ENCODE data around the gene MRPS2.

MRPS2 gene

DNA sequence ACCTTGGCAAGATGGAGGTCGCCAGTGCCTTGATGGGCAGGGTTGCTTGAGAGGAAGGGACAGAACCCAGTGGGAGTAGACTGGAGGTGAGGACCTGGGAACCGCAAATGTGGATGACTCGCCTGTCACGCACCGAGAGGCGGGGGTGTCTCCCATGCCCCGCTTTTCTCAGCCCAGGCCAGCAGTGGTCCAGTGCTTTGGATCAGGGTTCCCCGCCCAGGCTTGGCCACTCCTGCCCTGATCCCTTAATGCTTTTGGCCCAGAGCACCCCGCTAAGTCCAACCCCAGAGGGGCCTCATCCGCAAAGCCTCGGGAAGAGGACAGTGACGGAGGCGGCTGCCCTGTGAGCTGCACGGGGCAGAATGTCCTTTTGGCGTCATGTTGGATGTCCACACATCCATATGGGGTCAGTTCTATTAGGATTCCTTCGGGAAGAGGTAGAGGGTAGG, 2.4 kb downstream of the MRPS2 start:
- Histone ChIP-seq H3K36me3 (ENCODE audit: control insufficient read depth, insufficient read depth, low read length, severe bottlenecking) (peaks cover 26% of the 10 kb centered on the region), H3K9ac (ENCODE audit: low read length) (no peak overlapping the region), H3K27me3 (replicated peaks; ENCODE audit: control insufficient read depth, insufficient read depth, low read length) (no peaks in the 10 kb centered on the region), H3K4me1 (ENCODE audit: control insufficient read depth, insufficient read depth, low read length) (peaks cover 18% of the 10 kb centered on the region), H3K4me3 (ENCODE audit: low read length) (no peak overlapping the region), H3K9me3 (ENCODE audit: control insufficient read depth, low read length) (no peaks in the 10 kb centered on the region)
- DNase-seq (ENCODE audit: low read depth) = no peak

DNA sequence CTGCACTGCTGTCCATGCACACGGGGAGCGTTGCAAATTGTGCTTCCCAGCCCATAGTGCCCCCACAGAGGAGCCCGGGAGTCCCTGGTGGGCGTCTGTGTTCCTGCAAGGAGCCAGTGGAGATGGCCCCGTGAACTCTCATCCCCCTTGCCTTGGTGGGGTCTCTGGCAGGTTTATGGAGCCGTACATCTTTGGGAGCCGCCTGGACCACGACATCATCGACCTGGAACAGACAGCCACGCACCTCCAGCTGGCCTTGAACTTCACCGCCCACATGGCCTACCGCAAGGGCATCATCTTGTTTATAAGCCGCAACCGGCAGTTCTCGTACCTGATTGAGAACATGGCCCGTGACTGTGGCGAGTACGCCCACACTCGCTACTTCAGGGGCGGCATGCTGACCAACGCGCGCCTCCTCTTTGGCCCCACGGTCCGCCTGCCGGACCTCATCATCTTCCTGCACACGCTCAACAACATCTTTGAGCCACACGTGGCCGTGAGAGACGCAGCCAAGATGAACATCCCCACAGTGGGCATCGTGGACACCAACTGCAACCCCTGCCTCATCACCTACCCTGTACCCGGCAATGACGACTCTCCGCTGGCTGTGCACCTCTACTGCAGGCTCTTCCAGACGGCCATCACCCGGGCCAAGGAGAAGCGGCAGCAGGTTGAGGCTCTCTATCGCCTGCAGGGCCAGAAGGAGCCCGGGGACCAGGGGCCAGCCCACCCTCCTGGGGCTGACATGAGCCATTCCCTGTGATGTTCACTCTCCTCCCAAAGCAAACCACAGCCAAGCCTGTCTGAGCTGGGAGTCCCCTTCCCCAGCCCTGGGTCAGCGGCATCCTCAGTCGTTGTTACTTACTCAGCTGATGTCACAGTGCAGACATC, 3.1 kb downstream of the MRPS2 start:
- no peak for DNase-seq (ENCODE audit: low read depth)
- H3K9me3 ChIP-seq (ENCODE audit: control insufficient read depth, low read length) = no peaks in the 10 kb centered on the region
- H3K9ac ChIP-seq (ENCODE audit: low read length) = no peak overlapping the region
- H3K27me3 ChIP-seq (replicated peaks; ENCODE audit: control insufficient read depth, insufficient read depth, low read length) = no peaks in the 10 kb centered on the region
- H3K36me3 ChIP-seq (ENCODE audit: control insufficient read depth, insufficient read depth, low read length, severe bottlenecking) = peaks cover 26% of the 10 kb centered on the region
- peaks cover 18% of the 10 kb centered on the region for H3K4me1 ChIP-seq (ENCODE audit: control insufficient read depth, insufficient read depth, low read length)
- no peak overlapping the region for H3K4me3 ChIP-seq (ENCODE audit: low read length)

GRCh38 chr9:135504262-135505243, 4.1 kb downstream of the MRPS2 start:
- DNase-seq (ENCODE audit: low read depth) = peak; percentile 70
- Histone ChIP-seq H3K4me3 (ENCODE audit: low read length) (no peak overlapping the region), H3K27me3 (replicated peaks; ENCODE audit: control insufficient read depth, insufficient read depth, low read length) (no peaks in the 10 kb centered on the region), H3K9ac (ENCODE audit: low read length) (no peak overlapping the region), H3K4me1 (ENCODE audit: control insufficient read depth, insufficient read depth, low read length) (peaks cover 11% of the 10 kb centered on the region), H3K9me3 (ENCODE audit: control insufficient read depth, low read length) (peaks cover 5% of the 10 kb centered on the region), H3K36me3 (ENCODE audit: control insufficient read depth, insufficient read depth, low read length, severe bottlenecking) (peaks cover 26% of the 10 kb centered on the region)

DNA sequence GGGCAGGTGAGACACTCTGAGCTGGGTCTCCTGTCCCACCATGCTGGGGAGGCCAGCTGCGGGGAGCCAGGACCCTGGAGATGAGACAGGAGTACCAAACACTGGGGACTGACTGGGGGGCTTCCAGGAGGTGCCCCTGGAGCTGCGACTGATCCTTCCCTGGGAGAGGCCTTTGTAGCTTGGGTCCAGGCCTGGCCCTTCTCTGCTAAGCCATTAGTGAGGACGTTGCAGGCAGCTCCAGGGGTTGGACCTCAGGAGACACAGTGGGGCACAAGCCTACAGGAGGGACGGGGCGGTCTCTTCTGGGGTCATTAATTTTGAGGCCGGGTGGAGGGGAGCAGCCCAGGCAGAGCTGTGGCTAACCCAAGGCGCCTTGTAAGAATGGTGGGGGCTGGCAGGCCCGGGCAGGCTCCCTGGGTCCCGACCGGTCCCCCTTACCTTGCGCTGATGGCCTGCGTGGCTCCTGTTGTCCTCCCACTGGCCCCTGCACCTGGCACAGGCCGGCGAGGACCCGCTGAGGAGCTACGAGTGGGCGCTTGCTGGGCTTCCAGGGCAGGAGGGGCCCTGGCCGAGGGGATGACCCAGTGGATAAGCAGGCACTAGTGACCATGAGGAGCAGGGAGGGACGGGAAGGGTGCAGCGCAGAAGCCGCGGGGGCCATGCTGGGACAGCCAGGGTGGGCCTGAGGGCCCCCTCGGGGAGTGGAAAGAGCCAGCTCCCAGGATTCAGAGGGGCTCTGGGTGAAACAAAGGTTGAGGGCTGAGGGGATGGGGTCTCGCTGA, 5.1 kb downstream of the MRPS2 start:
- no peak for DNase-seq (ENCODE audit: low read depth)
- peaks cover 9% of the 10 kb centered on the region for H3K4me1 ChIP-seq (ENCODE audit: control insufficient read depth, insufficient read depth, low read length)
- H3K27me3 ChIP-seq (replicated peaks; ENCODE audit: control insufficient read depth, insufficient read depth, low read length) = no peaks in the 10 kb centered on the region
- no peak overlapping the region for H3K9ac ChIP-seq (ENCODE audit: low read length)
- H3K36me3 ChIP-seq (ENCODE audit: control insufficient read depth, insufficient read depth, low read length, severe bottlenecking) = peaks cover 26% of the 10 kb centered on the region
- H3K9me3 ChIP-seq (ENCODE audit: control insufficient read depth, low read length) = peaks cover 7% of the 10 kb centered on the region
- no peak overlapping the region for H3K4me3 ChIP-seq (ENCODE audit: low read length)

GRCh38 chr9:135506327-135507103, 6.0 kb downstream of the MRPS2 start:
- peaks cover 26% of the 10 kb centered on the region for H3K36me3 ChIP-seq (ENCODE audit: control insufficient read depth, insufficient read depth, low read length, severe bottlenecking)
- no peak overlapping the region for H3K9ac ChIP-seq (ENCODE audit: low read length)
- no peak for DNase-seq (ENCODE audit: low read depth)
- peaks cover 8% of the 10 kb centered on the region for H3K4me1 ChIP-seq (ENCODE audit: control insufficient read depth, insufficient read depth, low read length)
- peaks cover 7% of the 10 kb centered on the region for H3K9me3 ChIP-seq (ENCODE audit: control insufficient read depth, low read length)
- H3K27me3 ChIP-seq (replicated peaks; ENCODE audit: control insufficient read depth, insufficient read depth, low read length) = no peaks in the 10 kb centered on the region
- no peak overlapping the region for H3K4me3 ChIP-seq (ENCODE audit: low read length)

DNA sequence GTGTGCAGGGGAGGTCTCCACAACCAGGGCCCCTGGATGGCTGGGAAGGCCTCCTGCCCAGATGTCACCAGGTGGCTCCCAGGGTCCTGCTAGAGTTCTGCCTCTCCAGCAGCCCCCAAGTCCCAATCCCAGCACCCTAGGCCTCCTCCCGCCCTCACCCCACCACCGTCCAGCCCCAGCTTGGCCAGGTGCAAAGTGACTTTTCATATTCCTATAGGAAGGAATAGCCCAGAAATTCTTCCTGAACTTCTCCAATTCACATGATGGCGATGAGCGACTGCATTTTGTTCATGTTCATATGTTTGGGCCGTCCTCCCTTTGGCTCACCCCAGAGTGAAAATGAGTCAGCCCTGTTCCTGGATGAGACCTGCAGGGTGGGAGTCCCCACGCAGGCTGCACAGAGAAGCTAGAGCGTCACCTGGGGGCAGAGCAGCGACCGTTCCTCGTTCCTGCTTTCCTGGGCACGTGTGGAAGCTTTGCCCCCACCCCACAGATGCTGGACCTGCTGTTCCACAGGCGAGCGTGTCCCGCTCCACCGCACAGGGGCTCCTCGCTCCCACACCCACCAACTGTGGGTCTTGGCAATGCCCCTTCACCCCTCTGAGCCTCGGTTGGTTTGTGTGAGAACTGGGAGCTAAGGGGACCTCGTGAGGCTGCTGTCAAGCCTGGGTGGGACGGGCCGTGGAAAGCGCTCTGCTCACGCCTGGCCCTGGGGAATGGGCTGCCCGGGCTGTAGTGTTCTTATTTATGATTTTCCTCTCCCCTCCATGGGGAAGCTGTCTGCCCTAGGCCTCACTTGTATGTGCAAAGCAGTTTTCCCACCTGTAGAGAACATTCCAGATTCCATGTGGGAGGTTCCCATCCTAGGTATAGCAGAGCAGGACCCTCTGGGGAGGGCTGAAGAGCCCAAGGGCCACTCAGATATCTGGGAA, 6.9 kb downstream of the MRPS2 start:
- peaks cover 7% of the 10 kb centered on the region for H3K9me3 ChIP-seq (ENCODE audit: control insufficient read depth, low read length)
- H3K4me1 ChIP-seq (ENCODE audit: control insufficient read depth, insufficient read depth, low read length) = peaks cover 4% of the 10 kb centered on the region
- no peak overlapping the region for H3K4me3 ChIP-seq (ENCODE audit: low read length)
- no peak overlapping the region for H3K9ac ChIP-seq (ENCODE audit: low read length)
- DNase-seq (ENCODE audit: low read depth) = no peak
- H3K36me3 ChIP-seq (ENCODE audit: control insufficient read depth, insufficient read depth, low read length, severe bottlenecking) = peaks cover 26% of the 10 kb centered on the region
- H3K27me3 ChIP-seq (replicated peaks; ENCODE audit: control insufficient read depth, insufficient read depth, low read length) = no peaks in the 10 kb centered on the region

DNA sequence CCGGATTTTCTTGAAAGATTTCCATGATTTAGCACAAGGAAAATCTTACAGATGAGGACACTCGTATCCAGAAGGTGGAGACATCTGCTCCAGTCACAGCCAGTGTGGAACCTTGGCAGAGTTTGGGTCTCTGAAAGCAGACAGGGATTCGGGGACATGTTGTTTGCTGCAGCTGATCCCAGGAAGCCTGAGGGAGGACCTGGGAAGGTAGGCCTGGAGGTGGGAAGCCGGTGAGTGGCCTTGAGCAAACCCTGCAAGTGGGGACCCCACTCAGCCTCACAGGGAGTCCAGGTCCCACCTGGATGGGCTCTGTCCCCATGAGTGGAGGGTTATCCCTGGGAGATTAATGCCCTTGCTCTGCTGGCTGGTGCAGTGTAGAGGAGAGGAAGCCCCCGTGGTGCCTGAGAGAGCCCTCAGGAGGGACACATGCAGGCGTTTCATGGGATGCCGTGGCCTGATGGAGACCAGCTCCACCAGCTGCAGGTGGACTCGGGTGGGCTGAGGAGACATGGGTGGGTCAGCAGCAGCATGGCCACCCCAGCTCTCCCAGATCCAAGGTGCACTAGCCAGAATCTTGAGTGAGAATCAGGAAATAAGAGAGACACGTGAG, 7.8 kb downstream of the MRPS2 start:
- no peaks in the 10 kb centered on the region for H3K27me3 ChIP-seq (replicated peaks; ENCODE audit: control insufficient read depth, insufficient read depth, low read length)
- H3K9me3 ChIP-seq (ENCODE audit: control insufficient read depth, low read length) = peaks cover 7% of the 10 kb centered on the region
- H3K9ac ChIP-seq (ENCODE audit: low read length) = no peak overlapping the region
- peaks cover 4% of the 10 kb centered on the region for H3K4me1 ChIP-seq (ENCODE audit: control insufficient read depth, insufficient read depth, low read length)
- no peak overlapping the region for H3K4me3 ChIP-seq (ENCODE audit: low read length)
- H3K36me3 ChIP-seq (ENCODE audit: control insufficient read depth, insufficient read depth, low read length, severe bottlenecking) = peaks cover 18% of the 10 kb centered on the region
- DNase-seq (ENCODE audit: low read depth) = no peak

- H3K4me1 ChIP-seq (ENCODE audit: control insufficient read depth, insufficient read depth, low read length) = peaks cover 4% of the 10 kb centered on the region
- DNase-seq (ENCODE audit: low read depth) = no peak
- H3K9me3 ChIP-seq (ENCODE audit: control insufficient read depth, low read length) = peaks cover 7% of the 10 kb centered on the region
- no peak overlapping the region for H3K4me3 ChIP-seq (ENCODE audit: low read length)
- no peak overlapping the region for H3K9ac ChIP-seq (ENCODE audit: low read length)
- peaks cover 6% of the 10 kb centered on the region for H3K36me3 ChIP-seq (ENCODE audit: control insufficient read depth, insufficient read depth, low read length, severe bottlenecking)
- peaks cover under 1% of the 10 kb centered on the region for H3K27me3 ChIP-seq (replicated peaks; ENCODE audit: control insufficient read depth, insufficient read depth, low read length)
Measured at GRCh38 chr9:135509458-135509857, 9.0 kb downstream of the MRPS2 start.

DNA sequence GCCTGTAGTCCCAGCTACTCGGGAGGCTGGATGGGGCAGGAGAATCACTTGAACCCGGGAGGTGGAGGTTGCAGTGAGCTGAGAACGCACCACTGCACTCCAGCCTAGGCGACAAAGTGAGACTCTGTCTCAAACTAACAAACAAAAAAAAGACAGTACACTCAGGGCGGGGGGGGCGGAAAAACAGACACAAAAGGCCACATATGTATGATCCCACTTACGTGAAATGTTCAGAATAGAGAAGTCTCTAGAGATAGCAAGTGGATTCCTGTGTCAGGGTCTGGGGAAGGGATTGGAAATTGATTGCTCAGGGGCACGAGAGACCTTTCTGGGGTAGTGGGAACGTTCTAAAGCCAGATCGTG, 11.7 kb downstream of the MRPS2 start:
- H3K9ac ChIP-seq (ENCODE audit: low read length) = no peak overlapping the region
- DNase-seq (ENCODE audit: low read depth) = no peak

More for the DNA sequence above, 11.7 kb downstream of the MRPS2 start:
- Histone ChIP-seq H3K4me3 (ENCODE audit: low read length) (no peak overlapping the region), H3K9me3 (ENCODE audit: control insufficient read depth, low read length) (peaks cover 7% of the 10 kb centered on the region), H3K27me3 (replicated peaks; ENCODE audit: control insufficient read depth, insufficient read depth, low read length) (peaks cover 3% of the 10 kb centered on the region), H3K36me3 (ENCODE audit: control insufficient read depth, insufficient read depth, low read length, severe bottlenecking) (no peaks in the 10 kb centered on the region), H3K4me1 (ENCODE audit: control insufficient read depth, insufficient read depth, low read length) (peaks cover 4% of the 10 kb centered on the region)
